Muscle layer of colon (tissue), 2 donors: ENCODE results near the gene PATZ1.

Source experiments
- H3K27ac ChIP-seq: one replicate; pipeline ENCODE4 v1.7.0; 2013; ENCODE audit warnings: low read depth, mild to moderate bottlenecking, low read length, moderate library complexity
- H3K27me3 ChIP-seq, 2 donors: one replicate each; pipeline ENCODE4 v1.7.0; 2013; ENCODE audit warnings: low read length in 2 of 2, mild to moderate bottlenecking in 2 of 2; ENCODE audit not compliant: insufficient read depth in 2 of 2, control insufficient read depth in 1 of 2
- H3K36me3 ChIP-seq: one replicate; pipeline ENCODE4 v1.7.0; 2013; ENCODE audit warnings: mild to moderate bottlenecking, low read length; ENCODE audit not compliant: insufficient read depth
- H3K4me1 ChIP-seq: one replicate; pipeline ENCODE4 v1.7.0; 2013; ENCODE audit warnings: mild to moderate bottlenecking, low read length; ENCODE audit not compliant: insufficient read depth
- H3K4me3 ChIP-seq, 2 donors: one replicate each; pipeline ENCODE4 v1.7.0; 2013; ENCODE audit warnings: low read length in 2 of 2, low read depth in 1 of 2, mild to moderate bottlenecking in 1 of 2, moderate library complexity in 1 of 2
- H3K9ac ChIP-seq: one replicate; pipeline ENCODE4 v1.7.0; 2013; ENCODE audit warnings: low read length
- H3K9me3 ChIP-seq: one replicate; pipeline ENCODE4 v1.7.0; 2013; ENCODE audit warnings: mild to moderate bottlenecking, low read length
- donor health status: abdominal sarcoma.
- donor health status: Adenocarcinoma of cecum.

The PATZ1 gene

DNA sequence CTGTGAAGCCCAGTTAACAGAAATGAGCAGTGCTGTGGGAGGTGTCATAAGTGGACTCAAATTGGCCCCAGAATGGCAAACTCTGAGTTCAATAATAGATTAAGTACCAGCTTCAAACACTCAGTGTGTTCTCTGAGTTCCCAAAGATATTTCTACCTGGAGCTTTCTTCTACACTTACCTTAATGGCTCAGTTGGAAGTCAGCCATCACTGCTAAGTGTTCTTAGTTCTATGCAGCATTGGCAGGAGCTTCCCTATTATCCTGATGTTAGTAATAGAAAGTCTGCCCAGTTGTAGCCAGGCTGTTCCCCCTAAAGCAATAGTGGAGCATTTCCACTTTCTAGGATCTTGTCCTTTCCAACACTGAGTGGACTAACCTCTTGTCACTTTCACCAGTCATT is 44.1 kb downstream of the PATZ1 start:
- Histone ChIP-seq H3K4me3 (no peak overlapping the region), H3K9ac (no peak overlapping the region), H3K4me1 (peaks cover 2% of the 10 kb centered on the region), H3K27me3 (no peaks in the 10 kb centered on the region), H3K27ac (no peak overlapping the region), H3K9me3 (no peaks in the 10 kb centered on the region), H3K36me3 (no peaks in the 10 kb centered on the region)

DNA sequence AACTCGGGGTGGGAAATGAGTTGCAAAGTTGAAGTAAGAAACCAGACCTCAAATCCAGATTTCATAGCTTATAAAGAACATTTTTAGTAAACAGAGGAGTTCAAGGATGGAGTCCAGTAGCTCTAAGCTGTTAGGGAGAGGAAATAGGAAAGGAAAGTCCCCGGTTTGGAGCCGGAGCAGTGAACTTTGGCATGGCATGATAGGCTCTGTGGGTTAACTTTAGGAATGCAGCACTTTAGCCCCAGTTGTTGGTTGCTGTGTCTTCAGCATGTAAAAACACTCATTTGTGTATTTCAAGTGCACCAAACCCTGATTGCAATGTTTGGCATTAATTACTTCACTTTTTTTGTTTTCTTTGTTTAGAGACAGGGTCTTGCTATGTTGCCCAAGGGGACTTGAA is 45.2 kb downstream of the PATZ1 start:
- Histone ChIP-seq H3K9me3 (no peaks in the 10 kb centered on the region), H3K4me3 (no peak overlapping the region), H3K36me3 (no peaks in the 10 kb centered on the region), H3K27ac (no peak overlapping the region), H3K4me1 (peaks cover 11% of the 10 kb centered on the region), H3K27me3 (no peaks in the 10 kb centered on the region), H3K9ac (no peak overlapping the region)

DNA sequence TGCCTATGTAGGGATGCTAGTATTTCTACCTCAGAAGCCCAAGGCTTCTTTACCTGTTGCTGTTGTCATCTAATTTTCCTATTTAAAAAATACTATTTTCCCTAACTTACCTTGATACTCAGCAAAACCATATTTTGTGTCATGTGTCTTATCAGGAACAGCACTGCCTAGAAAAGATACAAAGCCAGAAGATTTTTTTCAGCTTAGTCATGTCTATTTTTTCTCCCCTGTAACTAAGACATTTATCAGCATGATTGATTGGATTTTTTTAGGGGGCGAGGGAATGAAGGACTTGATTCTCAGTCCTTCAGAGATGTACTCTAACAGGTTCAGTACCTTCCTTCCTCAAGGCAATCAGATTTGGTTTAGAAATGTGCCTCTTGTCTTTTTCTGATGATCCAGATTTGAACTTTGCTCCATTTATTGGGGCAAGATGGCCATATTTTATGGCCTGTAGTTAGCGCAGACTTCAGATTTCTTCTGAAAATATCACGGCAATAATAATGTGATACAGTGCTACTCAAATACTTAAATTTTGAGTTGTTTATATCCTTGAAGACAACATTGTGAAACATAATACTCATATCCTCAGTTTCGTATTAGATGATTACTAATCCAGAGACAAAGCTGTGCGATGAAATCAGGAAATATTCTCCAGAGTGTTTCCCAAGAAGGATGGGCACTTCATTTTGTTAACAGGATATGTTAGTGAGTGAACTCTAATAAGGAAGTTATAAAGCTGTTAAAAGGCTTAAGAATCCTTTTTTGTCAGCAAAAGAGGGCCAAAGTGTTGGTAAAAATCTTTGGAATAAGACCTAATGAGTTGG is 50.1 kb downstream of the PATZ1 start:
- no peaks in the 10 kb centered on the region for H3K27me3 ChIP-seq
- no peaks in the 10 kb centered on the region for H3K9me3 ChIP-seq
- no peak overlapping the region for H3K9ac ChIP-seq
- H3K4me3 ChIP-seq = no peak overlapping the region
- H3K4me1 ChIP-seq = peaks cover 30% of the 10 kb centered on the region
- H3K36me3 ChIP-seq = no peaks in the 10 kb centered on the region
- peak overlapping the region; percentile 4 for H3K27ac ChIP-seq

DNA sequence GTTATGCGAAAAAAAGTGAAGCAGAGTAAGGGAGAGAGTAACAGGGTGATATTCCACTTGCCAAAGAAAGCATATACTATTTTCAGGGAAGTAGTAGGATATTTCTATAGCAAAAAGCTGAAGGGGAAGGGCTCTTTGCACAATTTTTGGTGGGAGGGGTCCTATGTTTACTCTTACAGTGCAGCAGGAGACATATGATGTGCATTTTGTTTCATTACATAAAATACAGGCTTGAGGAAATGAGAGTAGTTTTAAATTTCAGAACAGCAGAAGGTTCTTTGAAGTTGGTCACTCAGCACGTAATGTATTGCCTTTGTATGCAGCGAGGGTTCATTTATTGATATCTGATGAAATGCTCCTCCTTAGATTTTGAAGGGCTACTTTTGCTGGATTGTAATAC is 50.8 kb downstream of the PATZ1 start:
- Histone ChIP-seq H3K4me3 (no peak overlapping the region), H3K36me3 (no peaks in the 10 kb centered on the region), H3K4me1 (peaks cover 30% of the 10 kb centered on the region), H3K27me3 (no peaks in the 10 kb centered on the region), H3K27ac (no peak overlapping the region), H3K9me3 (no peaks in the 10 kb centered on the region), H3K9ac (no peak overlapping the region)

DNA sequence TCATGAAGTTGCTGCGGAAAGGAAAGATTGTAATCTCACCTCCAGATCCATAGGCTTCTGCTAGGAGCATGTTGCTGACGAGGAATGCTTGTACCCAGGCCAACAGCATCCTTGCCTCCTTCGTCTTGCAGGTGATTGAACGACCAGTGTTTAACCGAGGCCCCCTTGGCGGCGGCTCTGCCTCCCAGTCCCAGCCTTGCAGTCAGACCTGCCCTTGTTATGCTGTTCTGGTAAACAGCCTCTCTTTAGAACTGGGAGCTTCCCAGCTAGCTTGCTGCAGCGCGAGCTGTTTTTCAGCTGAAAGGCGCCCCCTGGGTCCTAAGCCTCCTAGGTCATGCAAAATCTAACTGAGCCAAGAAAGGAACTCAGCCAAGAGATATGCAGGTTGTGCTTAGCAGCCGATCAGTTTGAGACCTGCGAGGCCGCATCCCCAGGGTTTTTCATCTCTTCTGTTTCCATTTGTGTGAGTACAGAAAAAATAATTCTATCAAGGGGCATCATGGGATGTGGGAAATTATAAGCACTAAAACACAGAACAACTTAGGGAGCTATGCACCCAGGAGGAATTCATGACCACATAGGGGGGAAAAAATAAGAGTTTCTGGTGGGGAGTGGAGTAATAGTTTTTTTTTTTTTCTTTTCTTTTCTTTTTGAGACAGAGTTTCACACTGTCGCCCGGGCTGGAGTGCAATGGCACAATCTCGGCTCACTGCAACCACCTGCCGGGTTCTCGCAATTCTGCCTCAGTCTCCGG is 53.7 kb downstream of the PATZ1 start, which contains the start of gene PIK3IP1:
Gene PIK3IP1 (minus strand): TSS at position 253 of the 754 bp plus-strand sequence. CDS start 144 bp downstream, at position 109.
- H3K4me1 ChIP-seq = peaks cover 53% of the 10 kb centered on the region
- H3K4me3 ChIP-seq = peak within 1 kb of the TSS; percentile 69 to 75
- no peaks in the 10 kb centered on the region for H3K27me3 ChIP-seq
- H3K36me3 ChIP-seq = peaks cover 23% of the 10 kb centered on the region
- H3K9me3 ChIP-seq = no peaks in the 10 kb centered on the region
- peak within 1 kb of the TSS; percentile 98 for H3K27ac ChIP-seq
- peak within 1 kb of the TSS; percentile 81 for H3K9ac ChIP-seq

DNA sequence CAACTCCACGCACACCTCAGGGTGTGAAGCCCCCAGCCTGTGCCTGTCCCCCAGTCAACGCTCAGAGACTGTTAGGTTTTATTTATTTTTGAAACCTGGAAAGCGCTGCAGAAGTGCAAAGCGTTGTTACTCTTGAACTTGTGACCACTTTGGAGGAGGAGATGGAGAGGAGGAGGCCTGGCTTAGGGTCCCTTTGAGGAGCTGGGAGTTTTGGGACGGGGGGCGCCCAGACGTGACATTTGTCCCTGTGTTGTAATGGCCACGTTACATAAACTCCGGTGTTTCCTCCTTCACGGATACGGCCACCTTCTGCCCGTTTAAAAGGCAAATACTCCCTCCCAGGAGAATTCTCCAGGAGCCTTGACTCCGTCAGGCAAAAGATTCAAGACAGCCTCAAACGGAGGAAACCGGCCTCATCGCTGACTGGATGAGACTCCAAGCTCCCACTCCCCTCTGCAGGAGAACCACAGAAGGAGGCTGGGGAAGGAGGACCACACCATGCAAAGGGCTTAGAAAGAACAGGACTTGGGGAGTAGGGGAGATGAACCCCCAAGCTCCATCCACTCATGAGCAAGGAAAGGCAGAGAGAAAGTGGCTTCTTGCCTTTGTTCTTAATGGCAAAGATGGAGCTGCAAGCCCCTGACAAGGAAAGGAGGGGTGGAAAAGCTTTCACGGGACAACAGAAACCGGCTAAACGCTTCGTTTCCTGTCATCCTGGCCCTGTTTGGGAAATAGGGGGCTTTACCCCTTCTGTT is 54.5 kb downstream of the PATZ1 start:
- Histone ChIP-seq H3K27me3 (no peaks in the 10 kb centered on the region), H3K9me3 (no peaks in the 10 kb centered on the region), H3K9ac (peak overlapping the region; percentile 81), H3K4me3 (peak overlapping the region; percentile 69 to 75), H3K36me3 (peaks cover 24% of the 10 kb centered on the region), H3K27ac (peak overlapping the region; percentile 98), H3K4me1 (peaks cover 50% of the 10 kb centered on the region)

DNA sequence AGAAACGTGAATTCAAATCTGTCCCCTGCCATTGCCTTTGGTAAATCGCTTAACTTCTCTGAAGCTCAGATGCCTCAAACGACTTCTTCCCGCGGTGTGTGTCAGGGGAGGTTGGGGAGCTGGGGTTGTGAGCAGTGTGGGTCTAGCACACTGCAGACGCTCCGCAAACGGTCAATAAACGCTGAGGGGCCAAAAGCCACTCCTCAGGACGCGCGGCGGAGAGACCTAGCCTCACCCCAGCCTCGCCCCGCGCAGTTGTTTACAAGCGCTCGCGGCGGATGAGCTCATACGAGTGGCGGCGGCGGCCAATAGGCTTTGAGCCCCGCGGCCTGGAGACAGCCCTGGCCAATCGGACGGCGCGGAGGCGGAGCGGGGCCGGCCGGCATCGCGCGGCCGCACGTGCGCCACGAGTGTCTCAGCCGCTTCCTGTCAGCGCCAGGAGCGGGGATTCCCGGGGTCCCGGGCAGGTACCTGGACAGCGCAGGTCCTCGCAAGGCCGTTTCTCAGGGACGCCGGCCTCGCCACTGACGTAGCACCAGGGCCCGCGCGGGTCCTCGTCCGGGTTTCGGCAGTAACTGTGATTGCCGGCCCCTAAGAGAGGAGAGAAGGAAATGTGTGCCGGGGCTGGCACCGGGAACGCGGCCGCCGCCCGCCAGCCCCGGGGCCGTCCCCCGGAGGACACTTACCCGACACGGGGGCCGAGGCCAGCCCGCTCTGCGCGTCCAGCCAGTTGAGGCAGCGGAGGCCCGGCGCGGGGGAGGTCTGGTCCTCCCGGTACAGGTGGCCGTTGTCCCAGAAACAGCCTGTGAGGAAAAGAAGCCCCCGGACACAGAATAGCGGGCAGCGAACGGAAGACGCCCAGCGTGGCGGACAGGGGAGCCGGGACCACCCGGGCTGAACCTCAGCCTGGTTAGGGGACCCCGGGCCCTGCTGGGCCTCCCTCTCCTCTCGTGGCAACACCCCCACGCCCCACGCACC is 55.4 kb downstream of the PATZ1 start:
- peaks cover 24% of the 10 kb centered on the region for H3K36me3 ChIP-seq

DNA sequence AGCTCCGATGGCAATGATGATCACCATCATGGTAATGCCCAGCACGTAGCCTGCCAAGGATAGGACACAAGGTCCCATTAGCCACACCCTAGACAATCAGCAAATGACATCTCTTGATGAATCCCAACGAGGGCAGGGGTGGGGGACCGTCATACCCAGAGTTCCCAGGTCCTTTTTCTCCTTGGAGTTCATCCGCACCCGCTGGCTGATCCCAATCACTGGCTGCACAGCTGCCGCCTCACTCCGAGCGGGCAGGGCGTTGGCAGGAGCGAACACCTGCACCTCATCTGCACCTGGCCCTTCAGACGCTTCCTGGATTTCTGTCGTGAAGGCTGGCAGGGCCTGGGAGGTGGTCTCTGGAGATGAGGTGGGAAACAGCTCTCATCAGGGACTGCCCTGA is 56.8 kb downstream of the PATZ1 start:
- peak overlapping the region in 1 of 2 donors; percentile 1 for H3K4me3 ChIP-seq
- peaks cover 37% of the 10 kb centered on the region for H3K36me3 ChIP-seq
- H3K9me3 ChIP-seq = no peaks in the 10 kb centered on the region
- H3K27ac ChIP-seq = peak overlapping the region; percentile 35
- peaks cover 44% of the 10 kb centered on the region for H3K4me1 ChIP-seq
- H3K27me3 ChIP-seq = no peaks in the 10 kb centered on the region
- H3K9ac ChIP-seq = no peak overlapping the region

More for the DNA sequence above, 55.4 kb downstream of the PATZ1 start:
- Histone ChIP-seq H3K4me3 (peak overlapping the region; percentile 69 to 75), H3K27ac (peak overlapping the region; percentile 98), H3K9ac (peak overlapping the region; percentile 22), H3K9me3 (no peaks in the 10 kb centered on the region), H3K27me3 (no peaks in the 10 kb centered on the region), H3K4me1 (peaks cover 49% of the 10 kb centered on the region)

DNA sequence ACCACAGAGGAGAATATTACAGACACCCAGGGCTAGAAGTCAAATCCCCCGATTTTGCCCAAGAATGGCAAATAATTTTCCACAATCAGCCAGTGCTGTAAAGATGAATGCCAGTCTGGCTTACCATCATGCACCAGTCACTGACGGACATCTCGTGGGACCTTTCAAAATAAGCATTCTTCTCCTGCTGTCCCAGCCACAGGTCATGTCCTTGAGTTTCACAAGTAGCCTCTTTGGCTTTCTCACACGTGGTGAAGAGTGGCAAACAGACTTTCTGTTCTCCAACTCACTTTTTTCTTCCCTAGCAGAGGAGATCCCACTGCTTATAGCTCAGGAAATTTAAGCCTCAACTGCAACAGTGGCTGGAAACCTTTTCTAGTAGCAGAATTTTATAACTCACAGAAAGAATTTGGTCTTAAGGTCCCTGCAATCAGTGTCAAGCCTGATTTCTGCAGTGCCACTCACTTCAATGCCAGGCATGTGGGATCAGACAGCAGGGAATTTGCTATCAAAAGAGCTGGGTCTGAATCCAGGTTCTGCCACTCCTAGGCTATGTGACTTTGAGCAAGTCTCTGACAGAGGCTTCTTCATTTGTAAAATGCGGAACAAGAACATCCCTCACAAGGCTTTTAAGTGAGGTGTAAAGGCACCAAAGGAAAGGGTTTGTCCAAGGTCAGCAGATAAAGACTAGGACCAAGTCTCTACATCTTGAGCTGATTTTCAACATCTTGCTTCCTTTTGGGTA is 57.5 kb downstream of the PATZ1 start:
- Histone ChIP-seq H3K27me3 (no peaks in the 10 kb centered on the region), H3K36me3 (peaks cover 43% of the 10 kb centered on the region), H3K9me3 (no peaks in the 10 kb centered on the region), H3K4me1 (peaks cover 42% of the 10 kb centered on the region), H3K4me3 (no peak overlapping the region), H3K27ac (no peak overlapping the region), H3K9ac (no peak overlapping the region)
